Iris pigment epithelial cell (primary cell): ENCODE data around the gene ZBTB45.
"Not testable (repeated sequence)": the region's sequence is repeated elsewhere in the genome, so short reads cannot be mapped to it uniquely, and the experiment has no call there.

Experiments used
- DNase-seq: peaks from one replicate; pipeline ENCODE4 v3.0.0-alpha.2; 2011; ENCODE audit warnings: low read depth

Gene ZBTB45

DNA sequence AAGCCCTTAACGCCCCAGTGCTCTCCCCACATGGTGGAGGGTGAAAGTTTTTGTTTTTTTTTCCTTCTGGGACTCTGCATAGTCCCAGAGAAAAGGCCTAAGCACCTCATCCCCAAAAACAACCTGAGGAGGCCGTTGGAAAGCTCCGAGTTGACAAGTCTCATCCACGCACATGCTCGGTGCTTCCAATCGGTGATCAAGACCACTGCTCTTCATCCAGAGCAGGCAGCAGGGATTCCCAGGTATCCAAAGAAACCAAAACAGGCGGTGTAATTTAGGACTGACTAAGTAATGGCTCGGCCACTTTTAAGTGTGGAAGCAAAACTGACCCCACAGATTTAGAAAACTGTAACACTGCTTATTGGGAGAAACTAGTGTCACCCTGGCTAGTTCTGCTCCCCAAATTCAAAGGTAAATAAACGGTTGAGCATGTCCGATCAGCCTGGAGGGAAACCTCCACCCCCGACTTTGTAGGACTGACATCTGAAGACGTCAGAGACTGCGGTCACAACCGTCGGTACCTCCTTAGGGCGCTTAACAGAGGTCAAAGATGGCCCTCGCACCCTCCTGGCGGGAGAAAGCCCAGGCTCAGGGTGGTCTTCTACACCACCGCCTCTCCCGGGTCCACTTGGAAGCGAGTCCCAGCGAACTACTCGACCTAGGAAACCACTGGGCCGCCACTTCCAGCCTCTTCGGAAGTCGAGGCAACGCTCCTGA lies 44.5 kb downstream of the ZBTB45 start:
- no peak for DNase-seq

DNA sequence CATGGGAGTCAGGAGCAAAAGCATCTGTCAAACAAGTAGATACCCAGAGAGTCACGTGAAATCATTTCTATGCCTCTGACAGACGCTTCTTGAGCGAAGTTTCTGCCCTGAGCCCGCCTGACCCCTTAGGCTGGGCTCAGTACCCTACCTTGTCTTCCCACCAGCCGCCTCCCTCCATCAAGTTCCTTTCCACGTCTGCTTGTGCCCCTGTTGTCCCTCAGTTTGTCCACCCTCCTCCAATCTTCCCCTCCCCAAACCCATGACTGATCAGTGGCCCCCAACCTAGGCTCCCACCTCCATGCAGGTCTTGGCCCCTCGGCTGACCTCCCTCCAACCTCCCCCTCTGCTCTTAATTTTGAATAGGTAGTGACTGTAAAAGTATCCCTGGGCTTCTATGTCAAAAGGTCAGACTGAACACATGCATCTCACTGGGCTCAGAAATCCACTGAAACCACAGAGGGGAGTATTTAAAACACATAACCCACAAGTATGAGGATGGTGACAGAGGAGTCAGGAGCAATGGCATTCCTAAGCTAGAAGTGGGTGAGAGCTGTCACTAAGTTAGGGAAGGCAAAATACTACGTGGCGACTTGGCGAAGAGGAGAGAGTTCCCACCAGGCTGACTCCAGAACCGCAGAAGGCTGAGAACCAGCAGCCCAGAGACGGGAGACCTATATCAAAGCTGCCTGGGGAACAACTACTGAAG lies 45.2 kb downstream of the ZBTB45 start:
- DNase-seq, result peak; percentile 76

DNA sequence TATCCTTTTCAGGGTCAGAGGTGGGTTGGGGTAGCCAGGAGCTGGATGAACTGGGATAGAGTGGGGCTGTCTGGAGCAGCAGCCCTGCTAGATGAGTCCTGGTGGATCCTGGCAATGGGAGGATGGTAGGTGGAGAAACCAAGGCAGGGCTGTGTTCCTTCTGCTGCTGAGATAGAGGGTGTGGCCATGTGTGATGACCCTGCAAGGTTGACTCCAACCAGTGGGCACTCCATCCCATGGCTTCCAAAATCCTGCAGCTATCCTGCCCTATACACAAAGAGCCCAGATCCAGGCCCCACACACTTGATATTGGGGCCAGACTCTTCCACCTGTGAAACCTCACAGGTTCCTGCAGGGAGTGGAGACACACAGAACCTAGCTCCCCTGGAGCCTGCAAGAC lies 45.8 kb downstream of the ZBTB45 start:
- DNase-seq, result no peak

DNA sequence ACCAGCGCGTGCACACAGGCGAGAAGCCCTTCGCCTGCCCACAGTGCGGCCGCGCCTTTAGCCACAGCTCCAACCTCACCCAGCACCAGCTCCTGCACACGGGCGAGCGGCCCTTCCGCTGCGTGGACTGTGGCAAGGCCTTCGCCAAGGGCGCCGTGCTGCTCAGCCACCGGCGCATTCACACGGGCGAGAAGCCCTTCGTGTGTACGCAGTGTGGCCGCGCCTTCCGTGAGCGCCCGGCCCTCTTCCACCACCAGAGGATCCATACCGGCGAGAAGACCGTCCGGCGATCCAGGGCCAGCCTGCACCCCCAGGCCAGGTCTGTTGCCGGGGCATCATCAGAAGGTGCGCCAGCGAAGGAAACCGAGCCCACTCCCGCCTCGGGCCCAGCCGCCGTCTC lies 47.9 kb downstream of the ZBTB45 start:
- DNase-seq, result no peak

- not testable (repeated sequence) for DNase-seq
These were observed 48.6 kb downstream of the ZBTB45 start for GRCh38 chr19:58470837-58471543.

DNA sequence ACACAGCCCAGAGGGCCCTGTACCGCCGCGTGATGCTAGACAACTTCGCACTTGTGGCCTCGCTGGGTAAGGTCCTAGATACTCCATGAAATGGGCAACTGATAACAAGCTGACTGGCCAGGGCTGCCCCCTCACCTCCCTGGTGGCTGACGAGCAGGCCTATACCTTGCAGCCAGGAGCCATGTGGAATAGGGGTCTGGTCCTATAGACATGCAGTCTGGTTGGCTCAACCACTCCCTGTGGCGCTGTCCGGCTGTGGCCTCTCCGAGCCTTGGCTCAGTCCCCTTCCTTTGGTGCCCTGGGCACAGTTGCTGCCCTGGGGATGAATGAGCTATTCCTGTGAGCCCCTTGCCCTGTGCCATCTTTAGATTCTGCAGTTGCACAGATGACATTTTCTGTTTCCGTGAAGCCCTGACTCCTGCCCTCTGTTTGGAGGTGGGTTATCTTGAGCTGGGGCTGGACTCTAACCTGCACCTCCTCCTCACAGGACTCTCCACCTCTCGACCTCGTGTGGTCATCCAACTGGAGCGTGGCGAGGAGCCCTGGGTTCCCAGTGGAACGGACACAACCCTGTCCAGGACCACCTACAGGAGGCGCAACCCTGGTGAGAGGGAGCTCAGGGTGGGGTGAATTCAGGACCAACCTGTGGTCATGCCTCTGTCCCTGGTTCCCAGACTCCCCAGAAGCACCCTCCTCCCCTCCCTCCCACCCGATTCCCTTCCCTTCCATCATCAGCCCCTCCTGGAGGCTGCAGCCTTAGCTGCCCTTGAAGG lies 50.2 kb downstream of the ZBTB45 start:
- no peak for DNase-seq

DNA sequence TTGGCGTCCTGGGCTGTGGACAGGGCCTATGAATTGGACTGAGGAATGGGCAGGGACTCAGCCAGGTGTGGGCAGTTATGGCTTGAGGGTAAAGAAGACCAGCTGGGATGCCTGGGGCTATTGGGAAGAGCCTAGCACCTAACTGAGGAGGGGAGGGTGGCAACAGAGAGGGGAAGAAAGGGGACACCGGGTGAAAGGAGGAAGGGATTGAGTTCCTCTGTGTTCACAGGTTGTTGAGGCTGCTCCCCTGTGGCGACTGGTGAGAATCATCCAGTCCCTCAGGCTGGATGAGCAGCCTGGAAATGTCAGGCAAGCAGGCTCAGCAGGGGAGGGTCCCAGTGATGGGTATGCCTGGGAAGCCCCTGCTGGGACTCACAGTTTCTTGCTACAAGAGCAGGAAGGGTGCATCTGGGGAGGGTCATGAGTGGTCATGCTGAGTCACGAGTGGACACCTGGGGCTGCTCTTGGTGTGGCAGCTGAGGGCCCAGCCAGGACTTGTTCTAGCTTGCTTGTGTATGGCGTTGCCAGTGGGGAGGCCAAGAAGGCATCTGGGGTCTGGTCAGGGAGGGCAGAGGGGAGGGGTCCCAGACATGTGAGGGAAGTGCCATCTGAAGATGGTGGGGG lies 51.3 kb downstream of the ZBTB45 start:
- no peak for DNase-seq

DNA sequence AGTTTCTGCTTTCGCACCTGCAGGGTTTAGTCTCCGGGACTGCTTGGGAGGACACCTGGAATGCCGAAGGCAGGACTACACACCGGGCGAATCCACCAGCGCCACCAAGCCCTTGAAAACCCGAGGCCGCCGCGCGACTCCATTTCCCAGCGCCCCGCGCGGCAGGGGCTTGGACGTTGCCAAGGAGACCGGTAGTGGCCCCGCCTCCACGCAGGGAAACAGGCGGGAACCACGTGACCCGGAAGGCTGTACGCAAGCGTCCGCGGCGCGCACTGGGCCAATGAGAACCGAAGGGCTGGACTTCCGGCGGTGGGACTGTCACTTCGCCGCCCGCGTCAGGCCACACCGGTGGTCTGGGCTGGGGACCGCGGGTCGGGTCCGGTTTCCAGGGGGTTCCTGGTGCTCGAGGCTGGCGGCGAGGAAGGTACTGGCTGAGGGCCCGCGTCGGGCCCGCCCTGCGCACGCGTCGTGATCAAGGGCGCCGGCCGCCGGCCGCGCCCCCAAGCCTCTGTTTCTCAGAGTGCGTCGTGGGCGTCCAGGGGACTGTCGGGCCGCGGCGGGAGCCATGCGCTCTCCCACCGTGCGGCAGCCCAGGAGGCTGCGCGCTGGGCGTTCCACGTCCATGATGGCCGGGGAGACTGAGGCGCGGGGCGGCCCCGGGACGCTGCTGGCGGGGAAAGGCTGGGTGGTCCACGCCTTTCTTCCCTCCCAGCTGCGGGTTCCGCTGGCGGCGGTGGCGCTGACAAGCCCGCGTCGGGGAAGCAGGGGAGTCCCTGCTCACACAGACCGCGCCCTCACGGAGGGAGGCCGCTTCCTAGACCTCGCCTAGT lies 52.6 kb downstream of the ZBTB45 start, which contains the start of gene ZNF324:
TSS of gene ZNF324 (plus strand) at position 321 of the 830 bp plus-strand sequence. CDS start 2,106 bp downstream, outside the sequence.
- DNase-seq, result peak; percentile 96

DNA sequence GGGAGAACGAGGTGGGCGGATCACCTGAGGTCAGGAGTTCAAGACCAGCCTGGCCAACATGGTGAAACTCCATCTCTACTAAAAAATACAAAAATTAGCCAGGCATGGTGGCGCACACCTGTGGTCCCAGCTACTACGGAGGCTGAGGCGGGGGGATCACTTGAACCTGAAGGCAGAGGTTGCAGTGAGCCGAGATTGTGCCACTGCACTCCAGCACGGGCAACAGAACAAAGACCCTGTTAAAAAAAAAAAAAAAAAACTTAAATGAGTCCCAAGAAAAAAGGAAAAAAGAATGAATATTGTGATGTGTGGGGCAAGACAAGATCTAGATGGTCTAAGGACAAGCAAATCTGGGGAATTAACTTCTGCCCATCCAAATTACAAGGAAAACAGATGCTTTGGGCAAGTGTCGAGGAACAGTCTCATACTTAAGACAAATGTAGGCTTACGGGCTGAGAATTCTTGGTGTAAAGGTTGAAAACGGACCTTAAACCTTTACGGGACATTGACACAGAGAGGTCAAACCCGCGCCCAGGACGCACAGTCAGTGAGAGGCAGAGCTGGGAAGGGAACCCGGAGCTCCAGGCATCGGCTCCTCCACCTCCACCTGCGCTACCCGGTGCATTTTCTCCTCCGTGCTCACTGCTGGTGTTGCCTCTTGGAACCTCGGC lies 53.4 kb downstream of the ZBTB45 start:
- DNase-seq, result no peak
